Erythroblast (primary cell): ENCODE results near the gene TREML2.

Experiments used
- GATA1 ChIP-seq: IDR thresholded peaks from 2 replicates; pipeline ENCODE4 v1.6.1; 2011; ENCODE audit warnings: low read depth, mild to moderate bottlenecking, control low read depth, low read length, moderate library complexity
- POLR2A ChIP-seq: IDR thresholded peaks from 2 replicates; pipeline ENCODE4 v1.6.1; 2011; ENCODE audit warnings: mild to moderate bottlenecking, low read length

DNA sequence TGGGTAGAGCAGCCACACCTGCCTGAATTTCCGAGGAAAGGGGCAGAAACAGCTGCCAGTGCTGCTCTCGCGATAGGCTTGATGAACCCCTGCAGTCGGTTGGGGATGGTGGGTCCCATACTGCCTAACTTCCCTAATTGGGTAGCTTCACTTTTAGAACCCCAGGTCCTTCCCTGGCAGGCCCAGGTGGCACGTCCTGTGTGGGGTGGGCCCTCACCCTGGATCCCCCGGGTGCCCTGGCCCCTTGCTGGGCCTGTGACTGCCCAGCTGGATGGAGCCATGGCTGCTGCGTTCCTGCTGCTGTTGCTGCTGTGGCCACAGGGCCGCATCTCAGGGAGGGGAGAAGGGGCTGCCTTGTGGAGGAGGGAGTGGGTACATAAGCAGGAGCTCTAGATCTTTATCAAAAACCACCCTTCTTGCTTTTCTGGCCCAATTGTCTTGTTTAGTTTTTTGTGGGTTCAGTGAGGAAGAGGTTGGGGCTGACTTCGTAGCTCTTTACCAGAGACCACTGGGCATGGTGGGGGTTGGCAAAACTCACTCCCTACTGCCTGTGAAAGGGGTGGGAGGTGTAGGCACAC is 46.4 kb upstream of the TREML2 start:
- no peak for TF ChIP-seq POLR2A
- no peak for TF ChIP-seq GATA1
